HG03108 (cell line): ENCODE data around the gene CCNF.
"Not testable (repeated sequence)": the region's sequence is repeated elsewhere in the genome, so short reads cannot be mapped to it uniquely, and the experiment has no call there.

Experiments
- ATAC-seq: cut with Tn5 transposase; IDR thresholded peaks from one replicate; pipeline ENCODE4 v1.9.1; 2021; ENCODE audit warnings: moderate library complexity; ENCODE audit not compliant: unreplicated experiment

The CCNF gene

GRCh38 chr16:2427526-2427925 lies 1.7 kb upstream of the CCNF start:
- no peak for ATAC-seq

GRCh38 chr16:2428051-2428783 lies 1.0 kb upstream of the CCNF start:
- peak; percentile 23 for ATAC-seq

- ATAC-seq, result no peak
These were observed 538 bp upstream of the CCNF start for GRCh38 chr16:2428784-2429033.

DNA sequence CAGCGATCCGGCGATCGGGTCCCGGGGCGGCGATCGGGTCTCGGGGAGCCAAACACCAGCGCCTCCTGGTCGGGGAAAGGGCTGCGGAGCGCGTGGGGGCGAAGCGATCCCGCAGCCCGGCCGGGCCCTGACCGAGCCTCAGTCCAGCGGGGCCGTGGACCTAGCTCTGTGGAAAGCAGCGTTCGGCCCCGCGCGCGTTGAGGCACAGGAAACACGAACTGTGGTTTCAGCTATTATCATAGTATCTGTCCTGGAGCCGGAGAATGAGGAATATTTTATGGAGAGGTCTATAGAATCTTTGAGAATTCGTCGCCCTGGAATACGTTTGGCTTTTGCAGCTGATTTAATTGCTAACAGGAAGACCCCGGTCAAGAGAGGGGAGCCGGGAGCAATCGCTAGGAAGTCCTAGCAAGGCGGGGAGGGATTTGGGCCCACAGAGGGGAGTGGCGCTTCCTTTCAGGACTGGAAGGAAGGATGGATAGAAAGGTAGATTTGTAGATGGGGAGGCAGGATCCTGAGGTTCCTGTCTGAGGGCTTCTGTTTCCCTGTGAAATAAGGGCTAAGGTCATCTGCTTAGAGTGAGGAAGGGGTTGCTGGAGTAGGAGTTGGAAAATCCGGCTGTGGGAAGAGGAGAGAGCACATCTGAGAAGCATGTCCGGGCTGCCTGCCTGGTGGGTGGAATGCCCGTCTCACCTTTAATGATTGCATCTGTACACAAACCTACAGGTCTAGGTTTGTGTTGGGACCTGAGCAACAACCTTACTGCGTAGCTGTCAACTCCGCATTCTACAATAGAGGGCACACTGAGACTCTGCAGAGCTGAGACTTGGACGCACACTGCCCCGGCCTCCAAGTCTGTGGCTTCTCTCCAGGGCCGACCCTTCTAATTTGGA lies 770 bp downstream of the CCNF start:
- peak; percentile 11 for ATAC-seq

- ATAC-seq, result no peak
These were observed 3.0 kb downstream of the CCNF start for GRCh38 chr16:2432286-2432685.

- no peak for ATAC-seq
These were observed 3.7 kb downstream of the CCNF start for GRCh38 chr16:2432801-2433505.

DNA sequence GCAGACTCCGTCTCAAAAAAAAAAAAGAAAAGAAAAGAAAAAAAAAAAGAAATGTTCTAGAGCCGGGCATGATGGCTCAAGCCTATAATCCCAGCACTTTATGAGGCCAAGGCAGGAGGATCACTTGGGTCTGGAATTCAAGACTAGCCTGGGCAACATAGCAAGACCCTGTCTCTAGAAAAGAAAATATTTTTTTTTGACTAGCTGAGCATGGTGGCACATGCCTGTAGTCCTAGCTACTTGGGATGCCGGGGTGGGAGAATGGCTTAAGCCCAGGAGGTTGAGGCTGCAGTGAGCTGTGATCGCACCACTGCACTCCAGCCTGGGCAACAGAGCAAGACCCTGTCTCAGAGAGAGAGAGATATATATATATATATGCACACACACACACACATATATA lies 6.0 kb downstream of the CCNF start:
- ATAC-seq, result not testable (repeated sequence)

- no peak for ATAC-seq
These were observed 6.9 kb downstream of the CCNF start for GRCh38 chr16:2436110-2436509.

DNA sequence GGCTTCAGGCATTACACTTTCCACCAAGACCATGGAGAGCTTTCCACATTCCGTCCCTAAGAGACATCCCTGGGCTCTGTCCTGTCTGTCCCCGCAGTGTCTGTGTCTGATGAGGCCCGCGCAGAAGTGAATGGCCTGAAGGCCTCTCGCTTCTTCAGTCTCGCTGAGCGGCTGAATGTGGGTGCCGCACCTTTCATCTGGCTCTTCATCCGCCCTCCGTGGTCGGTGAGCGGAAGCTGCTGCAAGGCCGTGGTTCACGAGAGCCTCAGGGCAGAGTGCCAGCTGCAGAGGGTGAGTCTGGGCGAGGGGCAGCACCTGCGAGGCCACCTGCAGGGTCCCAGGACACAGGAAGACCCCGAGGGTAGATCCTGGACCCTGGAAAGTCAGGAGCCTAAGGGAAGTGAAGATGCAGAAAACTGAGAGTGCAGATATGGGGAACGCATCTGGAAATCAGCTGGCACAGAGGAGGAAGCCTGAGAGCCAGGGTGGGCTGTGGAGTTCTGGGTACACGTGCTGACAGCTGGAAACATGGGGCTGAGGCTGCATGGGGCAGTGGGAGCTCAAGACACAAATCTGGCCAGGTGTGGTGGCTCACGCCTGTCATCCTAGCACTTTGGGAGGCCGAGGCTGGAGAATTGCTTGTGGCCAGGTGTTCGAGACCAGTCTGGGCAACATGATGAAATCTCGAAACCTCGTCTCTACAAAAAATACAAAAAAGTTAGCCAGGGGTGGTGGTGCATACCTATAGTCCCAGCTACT lies 8.0 kb downstream of the CCNF start:
- no peak for ATAC-seq

- no peak for ATAC-seq
These were observed 8.9 kb downstream of the CCNF start for GRCh38 chr16:2438121-2438520.

GRCh38 chr16:2439598-2439997 lies 10.4 kb downstream of the CCNF start:
- ATAC-seq, result no peak

- ATAC-seq, result not testable (repeated sequence)
These were observed 12.0 kb downstream of the CCNF start for GRCh38 chr16:2441143-2441804.

- no peak for ATAC-seq
These were observed 14.3 kb downstream of the CCNF start for GRCh38 chr16:2443555-2443954.

DNA sequence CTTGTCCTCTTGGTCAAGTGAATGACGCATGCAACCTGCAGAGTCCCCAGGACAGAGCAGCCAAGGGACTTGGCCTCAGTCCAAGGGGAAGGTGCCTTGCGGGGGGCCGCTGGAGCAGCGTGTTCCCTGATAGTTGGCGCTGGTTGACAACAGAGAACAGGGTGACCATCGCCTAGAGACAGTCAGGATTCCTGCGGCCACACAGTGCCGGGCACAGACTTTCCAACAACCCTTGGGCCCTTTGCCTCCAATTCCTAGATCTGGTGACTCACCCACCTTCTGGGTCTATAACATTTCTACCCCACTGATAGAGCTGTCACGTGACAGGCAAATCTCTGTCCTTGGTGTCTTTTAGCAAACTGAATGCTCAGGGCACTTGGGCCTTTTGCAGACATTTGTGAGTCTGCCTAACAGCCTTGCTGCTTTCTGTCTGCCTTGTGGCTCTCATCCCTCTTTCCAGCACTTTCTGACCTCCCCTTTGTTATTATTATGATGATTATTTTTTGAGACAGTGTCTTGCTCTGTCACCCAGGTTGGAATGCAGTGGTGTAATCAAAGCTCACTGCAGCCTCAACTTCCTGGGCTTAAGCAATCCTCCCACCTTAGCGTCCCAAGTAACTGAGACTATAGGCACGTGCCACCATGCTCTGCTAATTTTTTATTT lies 18.8 kb downstream of the CCNF start:
- no peak for ATAC-seq

GRCh38 chr16:2449118-2449517 lies 19.9 kb downstream of the CCNF start:
- ATAC-seq, result no peak

GRCh38 chr16:2450535-2450934 lies 21.3 kb downstream of the CCNF start:
- no peak for ATAC-seq

DNA sequence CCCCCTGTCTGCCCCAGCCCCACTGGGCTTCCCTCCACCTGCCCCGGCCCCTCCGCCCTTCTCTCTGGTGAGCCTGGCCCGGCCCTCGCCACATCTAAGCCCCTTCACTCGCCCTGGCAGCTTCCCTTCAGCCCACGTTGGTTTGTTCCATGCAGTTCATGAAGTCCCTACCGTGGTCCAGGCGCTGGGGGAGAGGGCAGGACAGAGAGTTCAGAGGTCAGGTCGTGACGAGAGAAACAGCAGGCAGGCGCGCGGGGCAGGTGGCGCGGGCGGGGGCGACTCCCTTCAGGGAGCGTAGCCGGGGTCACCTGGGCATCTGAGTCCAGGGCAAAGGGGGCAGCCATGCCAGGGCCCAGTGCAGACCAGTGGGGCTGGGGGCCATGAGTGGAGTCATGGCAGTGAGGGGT lies 21.7 kb downstream of the CCNF start:
- ATAC-seq, result no peak

- ATAC-seq, result no peak
These were observed 22.6 kb downstream of the CCNF start for GRCh38 chr16:2451851-2452320.

- no peak for ATAC-seq
These were observed 23.4 kb downstream of the CCNF start for GRCh38 chr16:2452650-2453049.
